Small intestine (tissue), 16 donors: ENCODE data around the gene RAD51AP1. TPM values are rescaled to one million over a fixed set of nuclear protein-coding genes. Genes with fewer than 3 reads are reported as not detected.
A peak's percentile ranks its signal among the peaks of the same experiment; 100 is the strongest.

ENCODE experiments used
- DNase-seq, 2 donors: peaks; one replicate each; pipeline versions ENCODE4 v3.0.0 to v3.0.0-alpha.2; 2013
- FAIRE-seq: peaks from 2 replicates; lab custom pipeline; 2012; peaks lifted over from hg19 to GRCh38; lab: Jason Lieb, UNC
- H3K27ac ChIP-seq, 3 donors: one replicate each; pipeline ENCODE4 v1.5.1; 2013; ENCODE audit warnings: low read length in 2 of 3, mild to moderate bottlenecking in 2 of 3, control low read depth in 1 of 3, inconsistent platforms in 1 of 3, low read depth in 1 of 3, moderate library complexity in 1 of 3
- H3K27me3 ChIP-seq, 3 donors: one replicate each; pipeline ENCODE4 v1.6.1; 2013; ENCODE audit warnings: low read length in 3 of 3, inconsistent platforms in 1 of 3; ENCODE audit not compliant: control insufficient read depth in 3 of 3, insufficient read depth in 3 of 3
- H3K36me3 ChIP-seq, 3 donors: one replicate each; pipeline ENCODE4 v1.6.1; 2013; ENCODE audit warnings: low read length in 3 of 3, inconsistent platforms in 1 of 3, low read depth in 1 of 3, mild to moderate bottlenecking in 1 of 3, moderate library complexity in 1 of 3; ENCODE audit not compliant: control insufficient read depth in 3 of 3, insufficient read depth in 2 of 3
- H3K4me1 ChIP-seq, 3 donors: one replicate each; pipeline ENCODE4 v1.6.1; 2013; ENCODE audit warnings: low read length in 2 of 3, inconsistent platforms in 1 of 3, low read depth in 1 of 3, mild to moderate bottlenecking in 1 of 3, moderate library complexity in 1 of 3; ENCODE audit not compliant: control insufficient read depth in 3 of 3, insufficient read depth in 2 of 3
- H3K4me3 ChIP-seq, 3 donors: one replicate each; pipeline ENCODE4 v1.5.1; 2013; ENCODE audit warnings: low read length in 3 of 3, control low read depth in 1 of 3, inconsistent platforms in 1 of 3, low read depth in 1 of 3, mild to moderate bottlenecking in 1 of 3, moderate library complexity in 1 of 3
- H3K9me3 ChIP-seq, 2 donors: one replicate each; pipeline ENCODE4 v1.6.1; 2013; ENCODE audit warnings: low read depth in 1 of 2, low read length in 1 of 2; ENCODE audit not compliant: control insufficient read depth in 2 of 2, insufficient read depth in 1 of 2
- WGBS, 3 donors: extraction: QIAGEN DNeasy Blood & Tissue Kit; methylation state at CpG; one replicate each; pipeline ENCODE4 v1.1.7; 2013; 5-methylcytosine and 5-hydroxymethylcytosine counted together
- long read RNA-seq, 10 donors: transcript quantifications; one replicate each; lab custom pipeline, GENCODE V29; 2026
- polyA plus RNA-seq, 4 donors: library from polyadenylated mRNA; stranded (reverse) in 3 of 4; unstranded in 1 of 4; fragments of 200-250 nt in 3 of 4; fragments of 120-200 nt in 1 of 4; gene quantifications; one replicate each; pipeline versions ENCODE4 v1.2.1 to v1.2.3, GENCODE V29; 2013
- donor health status: healthy with polysubstance abuse.
- donor health status: control.
- donor health status: control.
- donor health status: Bipolar disorder and iron deficiency.
- donor health status: healthy.

The RAD51AP1 gene, protein sequence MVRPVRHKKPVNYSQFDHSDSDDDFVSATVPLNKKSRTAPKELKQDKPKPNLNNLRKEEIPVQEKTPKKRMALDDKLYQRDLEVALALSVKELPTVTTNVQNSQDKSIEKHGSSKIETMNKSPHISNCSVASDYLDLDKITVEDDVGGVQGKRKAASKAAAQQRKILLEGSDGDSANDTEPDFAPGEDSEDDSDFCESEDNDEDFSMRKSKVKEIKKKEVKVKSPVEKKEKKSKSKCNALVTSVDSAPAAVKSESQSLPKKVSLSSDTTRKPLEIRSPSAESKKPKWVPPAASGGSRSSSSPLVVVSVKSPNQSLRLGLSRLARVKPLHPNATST
- 10 to 100 TPM in 2 of 4 donors, 1 to 10 TPM in 2; 1.4 to 16.5 (median 6.7) TPM for polyA plus RNA-seq
- long read RNA-seq, donor 1, transcript RAD51AP1-202 (9 exons, 2,113 nt) = major isoform, 8 of 10 reads
- long read RNA-seq, donor 1, partial matches to known transcripts = 0 of 10 reads
- long read RNA-seq, donor 1, other reads (novel, unspliced or antisense) = 0 of 10 reads
- long read RNA-seq, donor 2 = 0 reads
- long read RNA-seq, donor 3, partial matches to known transcripts = 0 of 1 reads
- long read RNA-seq, donor 3, other reads (novel, unspliced or antisense) = 0 of 1 reads
- long read RNA-seq, donor 4, partial matches to known transcripts = 0 of 1 reads
- long read RNA-seq, donor 4, other reads (novel, unspliced or antisense) = 0 of 1 reads
- long read RNA-seq, donor 5, partial matches to known transcripts = 0 of 1 reads
- long read RNA-seq, donor 5, other reads (novel, unspliced or antisense) = 0 of 1 reads
- long read RNA-seq, donor 6, partial matches to known transcripts = 0 of 3 reads
- long read RNA-seq, donor 6, other reads (novel, unspliced or antisense) = 0 of 3 reads
- long read RNA-seq, donor 7 = 0 reads
- long read RNA-seq, donor 8 = 0 reads
- long read RNA-seq, donor 9 = 0 reads
- long read RNA-seq, donor 10, partial matches to known transcripts = 8 of 11 reads
- long read RNA-seq, donor 10, other reads (novel, unspliced or antisense) = 0 of 11 reads

DNA sequence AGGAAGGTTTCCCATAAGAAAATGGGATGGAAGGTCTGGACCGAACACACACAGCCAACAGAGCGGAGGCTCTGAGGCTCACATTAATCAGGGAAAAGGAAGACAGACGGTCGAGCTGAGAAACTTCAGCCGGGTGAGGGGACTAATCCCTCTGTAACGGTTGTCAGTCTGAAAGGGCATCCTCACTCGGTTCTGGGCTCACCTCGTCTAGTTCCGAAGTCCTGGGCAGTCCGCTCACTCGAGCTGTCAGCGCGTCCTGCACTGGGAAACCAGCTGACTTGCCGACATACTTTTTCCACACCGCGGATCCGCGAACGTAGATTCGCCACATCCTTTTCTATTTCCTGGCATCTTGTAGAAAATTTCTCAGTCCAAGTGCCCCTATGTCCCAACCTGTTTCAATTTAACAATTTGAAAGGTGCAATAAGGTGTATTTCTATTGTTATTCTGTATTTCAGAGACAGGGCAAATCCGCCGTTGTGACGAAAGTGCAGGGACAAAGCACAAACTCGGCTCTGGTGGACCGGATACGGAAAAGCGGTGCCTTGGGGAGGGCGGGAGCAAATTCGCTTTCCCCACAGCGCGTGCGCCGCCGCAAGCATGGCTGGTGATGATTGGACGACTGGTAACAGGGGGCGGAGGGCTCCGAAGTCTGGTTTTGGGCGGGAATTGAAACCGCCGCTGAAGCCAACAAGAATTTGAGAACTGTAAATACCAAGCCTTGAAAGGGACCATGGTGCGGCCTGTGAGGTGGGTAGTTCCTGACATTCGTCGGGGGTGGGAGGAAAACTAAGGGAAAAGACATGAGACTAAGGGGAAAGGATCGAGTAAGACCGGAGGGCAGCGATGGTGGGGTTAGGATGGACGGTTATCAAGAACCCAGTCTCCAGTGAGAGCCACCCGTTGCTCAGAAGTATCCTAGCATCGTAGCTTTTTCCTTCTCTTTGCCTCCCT is at the start of gene RAD51AP1:
RAD51AP1 (plus strand) TSS at position 684 of the 954 bp plus-strand sequence; CDS start at position 734, 50 bp downstream.
- peak within 1 kb of the TSS; percentile 67 to 96 (median 81) for H3K27ac ChIP-seq
- H3K27me3 ChIP-seq = no peaks in the 10 kb centered on the region
- no peaks in the 10 kb centered on the region for H3K36me3 ChIP-seq
- 0% methylated on average over 49 of the region's 49 CpGs for WGBS, 3 donors
- FAIRE-seq (peak; percentile 85), DNase-seq (peak; percentile 97 to 98)
- no peaks in the 10 kb centered on the region for H3K9me3 ChIP-seq
- peak within 1 kb of the TSS; percentile 53 to 91 (median 89) for H3K4me3 ChIP-seq
- peaks cover 0 to 2% (median 0%) of the 10 kb centered on the region in 3 donors for H3K4me1 ChIP-seq

DNA sequence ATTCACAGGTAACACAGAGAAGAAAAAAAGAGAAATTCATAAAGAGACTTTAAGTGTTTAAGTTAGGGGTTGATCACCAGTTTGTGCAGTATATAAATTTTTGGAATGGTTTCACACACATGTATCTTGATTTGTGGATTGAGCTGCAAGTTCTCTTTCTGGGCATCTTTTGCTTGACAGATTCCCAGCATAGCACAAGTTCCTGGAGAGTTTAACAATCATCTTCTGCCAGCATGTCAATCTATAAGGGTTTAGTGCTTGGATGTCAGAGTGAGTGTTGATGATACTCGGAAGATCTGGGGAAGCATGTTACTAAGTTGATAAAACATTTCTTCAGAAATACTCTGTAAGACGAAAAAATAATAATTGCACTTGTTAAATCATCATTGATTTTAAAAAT is 49.1 kb upstream of the RAD51AP1 start:
- H3K4me3 ChIP-seq = no peak overlapping the region
- no peak overlapping the region for H3K27ac ChIP-seq
- peaks cover 0 to 7% (median 5%) of the 10 kb centered on the region in 3 donors for H3K36me3 ChIP-seq
- DNase-seq (no peak), FAIRE-seq (no peak)
- 94 to 98% (median 96%) methylated on average over 2 of the region's 2 CpGs for WGBS, 3 donors
- H3K4me1 ChIP-seq = no peaks in the 10 kb centered on the region
- no peaks in the 10 kb centered on the region for H3K9me3 ChIP-seq
- H3K27me3 ChIP-seq = no peaks in the 10 kb centered on the region

DNA sequence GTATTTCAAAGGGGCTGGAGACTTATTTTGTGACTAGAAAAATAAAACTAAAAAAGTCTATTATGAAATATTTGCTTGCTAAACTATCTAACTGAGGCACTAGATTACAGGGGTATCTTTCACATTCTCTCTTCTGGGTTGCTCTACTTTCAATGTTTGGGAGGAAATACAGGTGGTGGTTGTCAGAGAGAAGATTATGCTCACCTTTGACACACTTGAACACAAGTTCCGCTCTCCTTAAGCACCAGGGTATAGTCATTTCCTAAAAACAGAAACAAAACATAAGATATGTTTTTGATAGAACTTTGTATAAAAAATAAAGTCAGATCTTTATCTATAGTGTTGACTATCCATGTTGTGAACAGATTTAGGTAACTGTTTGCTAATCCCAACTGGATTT is 47.7 kb upstream of the RAD51AP1 start:
- 95 to 100% (median 98%) methylated on average over 1 of the region's 1 CpG for WGBS, 3 donors
- no peaks in the 10 kb centered on the region for H3K4me1 ChIP-seq
- H3K36me3 ChIP-seq = peaks cover 0 to 9% (median 5%) of the 10 kb centered on the region in 3 donors
- no peak overlapping the region for H3K27ac ChIP-seq
- H3K27me3 ChIP-seq = no peaks in the 10 kb centered on the region
- no peak for DNase-seq
- no peaks in the 10 kb centered on the region for H3K9me3 ChIP-seq
- FAIRE-seq = no peak
- no peak overlapping the region for H3K4me3 ChIP-seq

DNA sequence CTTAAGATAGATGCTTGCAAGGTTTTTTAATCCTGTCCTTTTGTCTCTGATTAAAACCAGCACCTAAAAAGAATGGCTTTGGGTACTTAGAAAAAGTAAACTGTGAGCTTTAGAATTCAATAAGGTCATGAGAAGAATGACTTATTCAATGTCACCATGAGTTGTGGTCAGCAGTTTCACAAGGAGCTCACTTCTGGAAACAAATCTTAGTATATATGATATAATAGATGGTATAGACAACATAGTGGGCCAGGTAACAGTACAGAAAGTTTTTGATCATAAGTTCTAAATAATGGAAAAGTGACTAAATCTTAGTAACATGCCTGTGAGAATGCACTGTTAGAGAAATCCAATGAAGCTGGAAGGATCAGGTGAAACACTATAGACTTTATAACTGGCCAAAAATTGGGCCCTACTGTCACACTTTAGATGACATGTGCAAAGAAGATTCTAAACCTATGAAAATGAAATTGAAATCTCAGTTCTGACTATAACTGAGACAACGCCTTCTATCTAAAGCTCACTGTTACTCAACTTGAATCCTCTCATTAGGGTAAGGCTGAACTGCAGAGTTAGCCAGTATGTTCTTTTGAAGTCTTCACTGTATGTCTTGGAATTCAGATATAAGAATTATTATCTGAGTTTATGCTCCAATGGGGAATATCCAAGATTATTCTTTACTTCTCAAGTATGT is 42.4 kb upstream of the RAD51AP1 start:
- Histone ChIP-seq H3K27ac (no peak overlapping the region), H3K36me3 (peaks cover 2 to 8% (median 7%) of the 10 kb centered on the region in 3 donors), H3K4me1 (no peaks in the 10 kb centered on the region), H3K9me3 (no peaks in the 10 kb centered on the region), H3K4me3 (no peak overlapping the region), H3K27me3 (no peaks in the 10 kb centered on the region)
- WGBS, 3 donors = 71 to 90% (median 86%) methylated on average over 1 of the region's 1 CpG
- FAIRE-seq (no peak), DNase-seq (no peak)

DNA sequence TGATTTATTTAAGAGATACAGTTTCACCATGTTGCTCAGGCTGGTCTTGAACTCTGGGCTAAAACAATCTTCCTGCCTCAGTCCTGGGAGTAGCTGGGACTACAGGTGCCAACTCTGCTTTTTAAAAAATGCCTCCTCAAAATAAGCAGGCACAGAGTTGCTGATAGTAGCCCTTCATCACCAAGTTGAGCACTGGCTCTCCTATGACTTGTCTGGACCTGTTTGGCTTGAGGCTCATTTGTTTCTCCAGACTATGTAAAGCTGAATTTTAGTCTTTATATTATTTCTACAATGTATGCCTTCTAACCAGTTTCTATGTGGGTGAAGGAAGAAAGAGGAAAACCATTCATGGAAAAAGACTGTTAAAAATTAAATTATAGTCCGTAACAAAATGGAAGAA is 39.5 kb upstream of the RAD51AP1 start:
- 96 to 100% (median 98%) methylated on average over 1 of the region's 1 CpG for WGBS, 3 donors
- no peaks in the 10 kb centered on the region for H3K9me3 ChIP-seq
- H3K4me1 ChIP-seq = no peaks in the 10 kb centered on the region
- no peak overlapping the region for H3K4me3 ChIP-seq
- no peak for DNase-seq
- no peaks in the 10 kb centered on the region for H3K27me3 ChIP-seq
- peaks cover 2 to 12% (median 9%) of the 10 kb centered on the region in 3 donors for H3K36me3 ChIP-seq
- no peak for FAIRE-seq
- H3K27ac ChIP-seq = no peak overlapping the region

DNA sequence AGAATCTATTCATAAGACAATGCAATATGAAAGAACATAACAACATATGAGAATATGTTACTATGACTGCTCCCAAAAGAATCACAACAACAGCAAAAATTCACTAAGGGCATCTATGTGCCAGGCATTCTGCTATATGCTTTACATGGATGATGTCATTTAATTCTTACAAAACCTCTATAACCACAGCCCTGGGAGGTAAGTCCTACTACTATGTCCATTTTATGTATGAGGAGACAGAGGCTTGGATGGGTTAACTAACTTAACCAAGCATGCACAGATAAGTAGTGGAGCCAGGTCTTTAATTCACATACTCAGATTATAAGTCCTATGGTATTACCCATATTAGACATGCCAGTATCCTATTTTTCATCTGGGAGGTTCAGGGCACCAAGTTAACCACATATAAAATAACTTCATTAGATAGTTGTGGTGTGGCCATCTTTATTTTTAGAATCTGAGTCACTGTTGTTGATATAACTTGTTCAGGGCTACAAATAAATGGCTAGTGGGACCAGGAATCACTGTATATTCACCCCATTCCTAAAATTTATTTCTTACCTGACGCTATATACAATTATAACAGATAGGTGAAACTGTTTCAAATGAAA is 33.2 kb upstream of the RAD51AP1 start:
- 95 to 98% (median 95%) methylated on average over 1 of the region's 1 CpG for WGBS, 3 donors
- H3K27me3 ChIP-seq = no peaks in the 10 kb centered on the region
- peaks cover 0 to 8% (median 4%) of the 10 kb centered on the region in 3 donors for H3K36me3 ChIP-seq
- H3K4me1 ChIP-seq = peaks cover 0 to 5% (median 0%) of the 10 kb centered on the region in 3 donors
- FAIRE-seq (no peak), DNase-seq (no peak)
- no peak overlapping the region for H3K27ac ChIP-seq
- H3K4me3 ChIP-seq = no peak overlapping the region
- H3K9me3 ChIP-seq = no peaks in the 10 kb centered on the region

DNA sequence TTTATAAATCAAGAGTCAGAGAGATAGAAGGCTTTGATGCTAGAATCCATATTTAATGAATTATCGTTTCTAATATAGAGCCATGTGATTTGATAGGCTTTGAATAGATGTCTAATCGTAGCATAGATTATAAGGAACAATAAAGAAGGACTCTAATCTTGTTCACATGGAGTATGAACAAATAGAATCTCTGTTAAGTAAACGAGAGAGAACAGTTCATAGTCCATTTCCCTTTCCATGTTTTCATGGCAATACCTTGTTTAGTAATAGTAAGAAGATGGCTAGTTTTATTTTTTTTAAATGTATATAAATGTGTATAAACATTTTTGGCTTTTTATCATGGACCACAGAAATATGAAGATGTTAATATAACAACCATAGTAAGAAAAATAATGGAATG is 32.3 kb upstream of the RAD51AP1 start:
- Histone ChIP-seq H3K4me3 (no peak overlapping the region), H3K27me3 (no peaks in the 10 kb centered on the region), H3K4me1 (peaks cover 0 to 5% (median 0%) of the 10 kb centered on the region in 3 donors), H3K27ac (no peak overlapping the region), H3K36me3 (peaks cover 0 to 6% (median 4%) of the 10 kb centered on the region in 3 donors), H3K9me3 (no peaks in the 10 kb centered on the region)
- peak; percentile 40 to 44 for DNase-seq
- peak; percentile 90 for FAIRE-seq
- 13 to 58% (median 32%) methylated on average over 3 of the region's 3 CpGs for WGBS, 3 donors
